GM19452 (cell line): ENCODE measurements around the gene ANXA3.
"Not testable (repeated sequence)": the region's sequence is repeated elsewhere in the genome, so short reads cannot be mapped to it uniquely, and the experiment has no call there.

Source experiments
- ATAC-seq: cut with Tn5 transposase; IDR thresholded peaks from one replicate; pipeline ENCODE4 v1.9.1; 2021; ENCODE audit not compliant: unreplicated experiment

ANXA3 gene

GRCh38 chr4:78569306-78569821 is 17.8 kb downstream of the ANXA3 start:
- no peak for ATAC-seq

DNA sequence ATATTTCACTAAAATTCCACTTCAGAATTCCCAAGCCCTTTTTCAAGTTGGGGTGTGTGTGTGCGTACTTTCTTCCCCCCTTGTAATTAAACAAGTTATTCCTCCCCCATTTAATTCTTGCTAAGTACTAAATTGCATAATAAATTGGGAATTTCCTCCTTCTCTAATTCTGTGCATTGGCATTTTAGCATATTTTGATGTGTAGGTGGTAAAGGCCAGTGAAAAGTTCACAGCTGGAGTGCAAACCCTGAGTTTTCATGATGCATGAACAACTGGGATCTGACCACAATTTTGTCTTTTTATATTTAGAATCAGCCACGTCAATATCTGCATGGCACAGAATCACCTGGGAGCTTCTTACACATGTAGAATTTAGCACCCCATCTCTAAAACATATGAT is 18.5 kb downstream of the ANXA3 start:
- no peak for ATAC-seq

- no peak for ATAC-seq
These were observed 20.2 kb downstream of the ANXA3 start for GRCh38 chr4:78571804-78572203.

- no peak for ATAC-seq
These were observed 27.3 kb downstream of the ANXA3 start for GRCh38 chr4:78578674-78579425.

- no peak for ATAC-seq
These were observed 30.0 kb downstream of the ANXA3 start for GRCh38 chr4:78581618-78582017.

GRCh38 chr4:78584863-78585547 is 33.4 kb downstream of the ANXA3 start:
- ATAC-seq = no peak

- no peak for ATAC-seq
These were observed 34.1 kb downstream of the ANXA3 start for GRCh38 chr4:78585633-78586032.

DNA sequence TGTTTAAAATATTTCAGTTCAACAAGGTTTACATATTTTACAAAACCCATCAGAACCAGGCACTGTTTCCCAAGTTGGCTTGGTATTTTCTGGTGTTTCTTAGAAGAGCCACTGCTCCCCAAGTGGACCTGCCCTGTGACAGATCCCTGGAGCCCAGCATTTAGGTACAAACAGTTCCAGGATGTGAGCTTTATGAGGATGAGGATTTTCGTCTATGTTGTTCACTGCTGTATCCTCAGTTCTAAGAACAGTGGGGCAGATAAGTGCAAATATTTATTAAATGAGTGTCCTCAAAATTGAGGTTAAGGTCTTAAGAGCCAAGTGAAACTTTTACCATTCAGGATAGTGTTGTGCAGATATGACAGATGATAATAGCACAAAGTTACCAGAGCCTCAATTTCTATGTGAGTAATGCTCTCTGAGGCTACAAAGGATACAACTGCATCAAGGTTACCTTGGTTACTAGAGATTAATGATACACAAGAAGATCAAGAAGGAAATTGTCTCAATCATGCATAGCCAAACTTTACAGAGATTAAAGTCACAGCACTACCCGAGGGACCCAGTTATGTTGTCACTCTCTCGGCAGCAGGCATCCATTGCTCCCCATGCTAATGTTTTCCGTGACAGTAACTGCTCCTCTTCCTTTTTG is 37.5 kb downstream of the ANXA3 start:
- ATAC-seq = no peak

GRCh38 chr4:78591404-78591803 is 39.8 kb downstream of the ANXA3 start:
- no peak for ATAC-seq

- ATAC-seq = no peak
These were observed 40.7 kb downstream of the ANXA3 start for GRCh38 chr4:78592088-78592783.

DNA sequence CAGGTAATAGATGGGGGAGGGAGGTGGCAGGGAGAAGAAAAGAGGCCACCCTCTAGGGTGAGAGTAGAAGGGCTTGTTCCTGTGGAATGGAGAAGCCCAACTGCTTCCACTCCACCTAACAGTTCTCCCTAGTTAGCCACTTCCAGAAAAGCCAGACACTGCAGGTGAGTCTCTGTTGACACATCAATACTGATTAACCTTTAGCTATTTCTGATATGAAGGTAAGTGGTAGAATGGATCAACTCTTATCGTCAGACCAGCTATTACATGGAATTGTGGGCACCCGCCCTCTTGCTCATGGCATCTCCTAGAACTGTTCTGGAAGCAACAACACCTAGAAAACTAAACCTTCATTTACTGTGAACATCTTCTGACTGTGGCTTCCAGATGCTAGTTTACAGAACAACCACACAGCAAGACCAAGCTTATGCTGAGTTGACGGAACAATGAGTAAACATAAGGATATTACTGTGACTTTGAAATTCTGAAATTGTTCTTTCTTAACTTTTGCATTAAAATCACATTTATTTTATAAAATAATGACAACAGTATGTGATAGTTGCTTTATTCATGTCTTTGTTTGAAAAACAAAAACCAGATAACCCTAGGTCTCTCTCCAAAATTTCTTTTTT is 44.7 kb downstream of the ANXA3 start:
- no peak for ATAC-seq

GRCh38 chr4:78598431-78598830 is 46.9 kb downstream of the ANXA3 start:
- not testable (repeated sequence) for ATAC-seq

DNA sequence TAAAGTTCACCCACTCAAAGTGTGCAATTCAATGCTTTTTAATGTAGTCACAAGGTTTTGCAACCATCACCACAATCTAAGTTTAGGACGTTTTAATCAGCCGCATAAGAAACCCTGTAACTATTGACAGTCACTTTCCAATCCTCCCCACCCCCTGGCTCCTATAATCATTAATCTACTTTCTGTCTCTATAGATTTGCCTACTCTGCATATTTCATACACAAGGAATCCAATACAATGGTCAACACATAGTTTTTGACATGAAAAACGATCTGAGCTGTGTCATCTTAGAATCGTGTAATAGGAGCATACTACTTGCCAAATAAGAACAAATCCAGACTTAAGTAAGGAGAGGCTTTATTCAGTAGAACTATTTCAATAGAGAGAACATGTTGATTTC is 47.6 kb downstream of the ANXA3 start:
- ATAC-seq = no peak

- no peak for ATAC-seq
These were observed 48.4 kb downstream of the ANXA3 start for GRCh38 chr4:78599931-78600375.

GRCh38 chr4:78601013-78601412 is 49.4 kb downstream of the ANXA3 start:
- peak; percentile 61 for ATAC-seq

DNA sequence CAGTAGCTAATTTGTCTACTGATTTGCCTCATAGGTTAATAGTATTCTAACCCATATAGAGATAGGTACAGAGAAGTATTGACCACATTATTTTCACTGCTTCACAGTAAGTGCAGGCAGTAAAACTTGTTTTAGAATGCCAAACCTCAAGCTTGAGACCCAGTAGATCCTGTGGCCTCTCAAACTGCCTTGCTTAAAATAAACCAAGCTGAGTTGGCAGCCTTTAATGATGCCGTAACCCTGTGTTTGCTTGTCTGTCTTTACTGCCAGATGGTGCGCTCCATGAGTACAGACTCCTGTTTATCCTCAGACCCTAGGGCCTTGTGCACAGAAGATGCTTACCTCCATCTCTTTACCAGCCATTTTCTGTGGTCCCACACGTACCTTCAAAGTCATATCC is 50.8 kb downstream of the ANXA3 start:
- no peak for ATAC-seq

GRCh38 chr4:78603384-78603783 is 51.8 kb downstream of the ANXA3 start:
- no peak for ATAC-seq

- ATAC-seq = no peak
These were observed 53.4 kb downstream of the ANXA3 start for GRCh38 chr4:78604988-78605387.

DNA sequence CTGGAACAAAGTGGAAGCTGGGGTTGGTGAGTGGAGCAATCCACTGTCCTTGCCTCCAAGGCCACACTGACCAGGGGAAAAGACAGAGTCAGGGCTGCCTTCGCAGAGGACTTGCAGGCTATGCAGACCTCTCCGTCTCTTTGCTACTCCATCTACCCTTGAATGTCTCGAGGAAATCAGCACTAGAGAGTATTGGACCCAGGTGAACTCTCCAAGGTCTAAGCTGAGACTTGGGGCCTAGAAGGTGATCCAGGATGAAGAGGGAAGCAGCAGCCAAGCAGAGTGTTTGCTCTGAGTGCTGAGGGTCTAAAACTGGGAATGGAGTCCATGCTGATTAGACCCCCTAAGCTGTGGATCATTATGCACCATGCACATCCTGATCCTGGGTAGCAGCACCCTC is 54.5 kb downstream of the ANXA3 start:
- no peak for ATAC-seq

- no peak for ATAC-seq
These were observed 55.0 kb downstream of the ANXA3 start for GRCh38 chr4:78606530-78607095.
